GM12878 (cell line): ENCODE results near the gene HYAL1. TPM values are rescaled to one million over a fixed set of nuclear protein-coding genes. Genes with fewer than 3 reads are reported as not detected.

Experiments used
- CUX1 ChIP-seq: IDR thresholded peaks from 2 replicates; pipeline ENCODE4 v1.6.1; 2012; ENCODE audit warnings: improper control_type of control experiment, low read depth, low read length; ENCODE audit not compliant: insufficient replicate concordance
- DPF2 ChIP-seq: fragments of 450-650 bp; IDR thresholded peaks from 2 replicates; pipeline ENCODE4 v1.6.1; 2017; ENCODE audit warnings: mild to moderate bottlenecking
- EED ChIP-seq: sonication (generic); IDR thresholded peaks from 2 replicates; pipeline ENCODE4 v1.6.1; 2016; ENCODE audit warnings: antibody characterized with exemption, low read depth
- EZH2 ChIP-seq: IDR thresholded peaks from 2 replicates; pipeline ENCODE4 v1.6.1; 2012; ENCODE audit warnings: low read depth, mild to moderate bottlenecking, control low read depth, inconsistent platforms, low read length, borderline replicate concordance; ENCODE audit not compliant: control insufficient read depth
- MTA2 ChIP-seq: fragments of 450-650 bp; IDR thresholded peaks from 2 replicates; pipeline ENCODE4 v1.6.1; 2016; ENCODE audit warnings: low read depth, mild to moderate bottlenecking, moderate library complexity
- MYC ChIP-seq: IDR thresholded peaks from 2 replicates; pipeline ENCODE4 v1.6.1; 2011; ENCODE audit warnings: mild to moderate bottlenecking, low read length, moderate library complexity, inconsistent platforms; ENCODE audit not compliant: insufficient read depth, insufficient replicate concordance, insufficient read length, severe bottlenecking
- NFYB ChIP-seq: IDR thresholded peaks from 2 replicates; pipeline ENCODE4 v1.6.1; 2011; ENCODE audit warnings: low read depth, mild to moderate bottlenecking, low read length, improper control_type of control experiment, moderate library complexity; ENCODE audit not compliant: insufficient read depth
- PKNOX1 ChIP-seq: fragments of 450-650 bp; IDR thresholded peaks from 2 replicates; pipeline ENCODE4 v1.6.1; 2016; ENCODE audit warnings: mild to moderate bottlenecking
- REST ChIP-seq: IDR thresholded peaks from 2 replicates; pipeline ENCODE4 v1.6.1; 2012; ENCODE audit warnings: mild to moderate bottlenecking, low read depth, low read length
- SKIL ChIP-seq: fragments of 450-650 bp; IDR thresholded peaks from 2 replicates; pipeline ENCODE4 v1.6.1; 2017; ENCODE audit warnings: mild to moderate bottlenecking, low read depth, inconsistent platforms; ENCODE audit not compliant: poor library complexity, severe bottlenecking
- ZBED1 ChIP-seq: IDR thresholded peaks from 2 replicates; pipeline ENCODE4 v1.6.1; 2016; ENCODE audit warnings: borderline replicate concordance
- polyA plus RNA-seq, 11 experiments: library from polyadenylated mRNA; depleted of rRNA in 4 of 11; unstranded in 6 of 11; stranded (reverse) in 5 of 11; fragments of >200 nt; fragmentation: Nextera tagmentation in 4 of 11; fragmentation: Illumina TruSeq in 1 of 11; extraction: Ambion mirVana in 4 of 11; extraction: Trizol in 1 of 11; gene quantifications; 1 replicate in 1 of 11; 2 replicates in 10 of 11; pipeline versions ENCODE4 v1.2.1 to v1.2.3, GENCODE V29; 2011 to 2016; ENCODE audit warnings: inconsistent platforms in 2 of 11, missing spikeins in 2 of 11, low read depth in 1 of 11
- total RNA-seq, 4 experiments: library from RNA; depleted of rRNA in 3 of 4; stranded (reverse); fragments of >200 nt in 3 of 4; fragmentation: Illumina TruSeq in 1 of 4; extraction: Trizol in 1 of 4; gene quantifications; 2 replicates each; pipeline versions ENCODE4 v1.2.1 to v1.2.3, GENCODE V29; 2013 to 2021
- TF ChIP-seq, protein P1 (sequence below): fragments of 450-650 bp; IDR thresholded peaks from 2 replicates; pipeline ENCODE4 v1.6.1; 2017; ENCODE audit warnings: antibody characterized with exemption, mild to moderate bottlenecking, moderate library complexity

Gene HYAL1
- total and polyA plus RNA-seq, 10 of the 15 experiments (the other 5 are each of a cell fraction or from before 2014, with no cell fraction given) = 0.04 to 0.55 (median 0.18) TPM; not detected in 2

DNA sequence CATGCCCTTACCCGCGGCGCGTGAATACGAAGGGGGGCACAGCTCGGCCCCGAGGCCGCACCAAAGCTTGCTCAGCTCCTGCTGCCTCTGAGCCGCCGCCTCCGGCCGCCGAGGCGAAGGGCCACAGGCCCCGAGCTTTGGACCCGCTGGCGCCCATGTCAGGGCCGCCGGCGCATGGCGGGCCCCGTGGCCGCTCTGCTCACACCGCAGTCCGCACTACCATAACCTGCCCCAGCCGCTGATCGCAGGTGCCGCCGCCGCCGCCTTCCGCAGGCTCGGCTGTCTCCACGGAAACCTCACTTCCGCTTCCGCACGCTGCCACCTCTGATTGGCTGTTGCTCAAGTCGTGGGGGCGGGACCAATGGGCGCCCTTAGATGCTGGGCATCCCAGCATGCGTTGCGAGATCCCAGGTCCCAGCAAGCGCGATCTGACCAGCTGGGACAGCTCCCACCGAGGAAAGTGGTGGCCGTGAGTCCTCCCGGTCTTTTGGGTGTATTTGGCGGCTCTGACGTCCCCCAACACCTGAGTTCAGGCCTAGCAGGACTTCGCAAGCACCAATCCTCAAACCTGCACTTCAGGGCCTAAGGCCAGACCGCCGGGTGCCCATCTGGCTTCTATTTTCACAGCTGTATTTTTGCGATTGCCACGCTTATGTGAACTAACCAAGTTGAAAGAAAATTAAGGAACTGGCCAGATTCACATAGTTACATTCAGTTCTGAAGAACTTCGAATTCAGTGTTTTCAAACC, 24.7 kb upstream of the HYAL1 start, which contains the start of gene TUSC2 (continued):
- TF ChIP-seq CUX1 (no peak), ZBED1 (no peak), SKIL (no peak), MYC (no peak), EZH2 (no peak), PKNOX1 (peak; percentile 76), EED (0 out of 2 replicates have a peak, but pooled peaks have one; percentile 25), REST (no peak), MTA2 (no peak), NFYB (peak; percentile 97), DPF2 (0 out of 2 replicates have a peak, but pooled peaks have one; percentile 57)
- TF ChIP-seq, protein P1, sequence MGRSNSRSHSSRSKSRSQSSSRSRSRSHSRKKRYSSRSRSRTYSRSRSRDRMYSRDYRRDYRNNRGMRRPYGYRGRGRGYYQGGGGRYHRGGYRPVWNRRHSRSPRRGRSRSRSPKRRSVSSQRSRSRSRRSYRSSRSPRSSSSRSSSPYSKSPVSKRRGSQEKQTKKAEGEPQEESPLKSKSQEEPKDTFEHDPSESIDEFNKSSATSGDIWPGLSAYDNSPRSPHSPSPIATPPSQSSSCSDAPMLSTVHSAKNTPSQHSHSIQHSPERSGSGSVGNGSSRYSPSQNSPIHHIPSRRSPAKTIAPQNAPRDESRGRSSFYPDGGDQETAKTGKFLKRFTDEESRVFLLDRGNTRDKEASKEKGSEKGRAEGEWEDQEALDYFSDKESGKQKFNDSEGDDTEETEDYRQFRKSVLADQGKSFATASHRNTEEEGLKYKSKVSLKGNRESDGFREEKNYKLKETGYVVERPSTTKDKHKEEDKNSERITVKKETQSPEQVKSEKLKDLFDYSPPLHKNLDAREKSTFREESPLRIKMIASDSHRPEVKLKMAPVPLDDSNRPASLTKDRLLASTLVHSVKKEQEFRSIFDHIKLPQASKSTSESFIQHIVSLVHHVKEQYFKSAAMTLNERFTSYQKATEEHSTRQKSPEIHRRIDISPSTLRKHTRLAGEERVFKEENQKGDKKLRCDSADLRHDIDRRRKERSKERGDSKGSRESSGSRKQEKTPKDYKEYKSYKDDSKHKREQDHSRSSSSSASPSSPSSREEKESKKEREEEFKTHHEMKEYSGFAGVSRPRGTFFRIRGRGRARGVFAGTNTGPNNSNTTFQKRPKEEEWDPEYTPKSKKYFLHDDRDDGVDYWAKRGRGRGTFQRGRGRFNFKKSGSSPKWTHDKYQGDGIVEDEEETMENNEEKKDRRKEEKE = no peak
